ENCODE results near the gene KRT1.
A peak's percentile ranks its signal among the peaks of the same experiment; 100 is the strongest.

Gene KRT1

DNA sequence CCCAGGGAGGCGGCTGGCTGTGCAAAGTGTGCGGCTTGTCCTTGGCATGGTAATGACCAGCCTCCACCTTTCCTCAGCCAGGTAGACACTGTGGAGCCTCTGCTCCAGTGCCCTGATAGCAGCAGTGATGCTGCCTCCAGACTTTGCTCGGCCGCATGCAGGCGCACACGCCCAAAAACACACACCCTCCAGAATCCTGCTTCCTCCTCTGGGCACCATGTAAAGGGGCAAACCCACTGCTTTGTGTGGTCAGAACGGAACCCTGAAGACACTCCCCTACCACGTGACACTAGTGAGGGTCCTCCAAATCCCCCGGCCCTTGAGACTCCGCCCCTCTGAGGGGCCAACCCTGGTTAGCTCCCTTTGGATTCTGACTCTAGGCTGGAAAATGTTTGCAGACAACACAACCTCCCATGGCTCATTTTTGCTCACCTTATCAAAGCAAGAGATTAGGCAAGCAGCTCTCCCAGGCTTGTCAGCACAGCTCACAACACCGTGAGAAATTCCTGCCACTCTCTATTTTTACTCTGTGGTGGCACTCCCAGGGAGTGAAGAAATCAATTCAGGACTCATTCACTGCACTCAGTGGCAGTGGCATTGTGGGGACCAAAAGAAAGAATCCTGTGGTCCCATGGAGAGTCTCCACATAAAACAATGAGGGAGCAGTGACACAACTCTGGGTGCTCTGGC, 18.6 kb upstream of the KRT1 start:
- no peak for DNase-seq (ENCODE audit: low read depth, low spot score)

DNA sequence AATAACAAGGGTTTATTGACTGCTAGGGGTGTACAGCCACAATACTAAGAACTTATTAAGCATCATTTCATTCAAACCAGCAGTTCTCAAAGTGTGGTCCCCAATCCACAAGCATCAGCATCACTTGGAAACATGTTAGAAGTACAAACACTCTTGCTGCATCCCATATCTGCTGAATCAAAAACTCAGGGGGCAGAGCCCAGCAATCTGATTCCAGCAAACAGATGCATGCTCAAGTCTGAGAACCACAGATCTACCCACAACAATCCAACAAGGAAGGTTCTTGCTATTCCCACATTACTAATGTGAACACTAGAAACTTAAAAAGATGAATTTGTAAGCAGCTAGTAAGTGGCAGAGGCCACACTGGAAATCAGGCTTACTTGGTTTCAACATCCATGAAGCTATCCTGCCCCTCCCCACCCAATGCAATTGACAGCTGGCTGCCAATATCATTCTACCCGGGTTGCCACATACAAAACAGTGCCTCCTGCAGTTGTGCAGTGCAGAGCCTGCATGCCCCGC, 16.9 kb upstream of the KRT1 start:
- no peak for DNase-seq (ENCODE audit: low read depth, low spot score)

DNA sequence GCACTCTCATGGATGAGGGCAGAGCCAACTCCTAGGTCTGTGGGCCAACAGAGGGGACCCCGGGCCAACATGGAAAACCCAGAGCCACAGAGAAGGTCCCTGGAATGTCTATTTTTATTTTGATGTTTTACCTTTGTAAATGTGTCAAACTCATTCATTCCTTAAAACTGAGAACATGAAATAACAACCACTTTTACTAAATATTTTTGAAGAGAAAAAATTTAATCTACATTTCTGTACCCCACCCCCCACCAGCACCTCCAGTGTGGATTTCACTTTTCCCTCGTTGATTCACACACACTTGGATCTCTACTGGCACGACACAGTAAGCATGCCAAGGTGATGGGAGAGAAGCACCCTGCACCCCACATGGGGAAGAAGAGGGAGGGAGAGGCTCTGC, 16.4 kb upstream of the KRT1 start:
- DNase-seq (ENCODE audit: low read depth, low spot score): no peak

DNA sequence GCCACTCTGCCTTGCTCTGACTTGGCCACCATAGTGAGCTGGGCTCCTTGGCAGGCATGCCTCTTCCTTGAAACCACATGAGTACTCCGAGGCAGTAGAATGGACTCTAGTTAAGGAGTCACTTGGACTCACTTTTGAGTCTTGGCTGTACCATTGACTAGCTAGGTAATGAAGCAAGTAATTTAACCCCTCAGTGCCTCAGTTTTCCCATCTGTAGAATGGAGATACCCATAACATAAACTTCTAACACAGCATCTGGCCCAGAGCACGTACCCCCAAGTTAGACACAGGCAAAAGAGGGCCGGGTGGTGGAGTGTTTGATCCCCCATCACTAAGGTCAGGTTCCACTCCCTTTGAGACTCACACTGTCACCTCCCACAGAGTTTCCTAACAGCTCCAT, 14.8 kb upstream of the KRT1 start:
- DNase-seq (ENCODE audit: low read depth, low spot score): no peak

DNA sequence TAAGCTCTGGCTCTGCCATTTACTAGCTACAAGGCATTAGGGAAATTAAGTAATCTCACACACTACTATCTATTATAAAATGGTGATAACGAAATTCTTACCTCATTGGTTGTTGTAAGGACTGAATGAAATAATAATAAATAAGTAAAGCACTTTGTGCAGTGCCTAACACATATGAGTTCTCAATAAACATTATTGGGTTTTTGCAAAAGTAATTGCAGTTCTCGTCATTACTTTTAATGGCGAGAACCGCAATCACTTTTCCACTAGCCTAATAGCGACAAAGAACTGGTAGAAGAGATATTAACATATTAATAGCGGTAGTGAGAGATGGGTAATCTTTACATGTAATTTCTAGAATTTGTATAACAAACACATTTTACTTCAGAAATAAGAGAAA, 13.9 kb upstream of the KRT1 start:
- DNase-seq (ENCODE audit: low read depth, low spot score): no peak

DNA sequence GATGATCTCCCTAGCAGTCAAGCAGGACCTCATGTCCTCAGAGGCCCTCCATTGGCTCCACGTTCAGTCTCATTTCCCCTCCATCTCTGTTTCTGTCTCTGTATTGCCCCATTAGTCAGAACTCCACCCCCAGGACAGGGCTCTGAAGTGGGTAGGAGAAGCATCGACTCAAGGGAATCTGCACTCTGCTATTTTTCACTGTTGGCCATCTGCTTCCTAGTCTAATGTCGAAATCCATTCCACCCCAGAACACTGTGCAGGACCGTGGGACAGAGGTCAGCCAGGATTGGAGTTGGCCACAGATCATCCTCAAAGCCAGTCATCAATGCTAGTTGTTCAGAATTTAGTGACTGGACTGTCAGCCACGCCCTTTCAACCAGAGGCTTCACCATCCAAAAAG, 13.1 kb upstream of the KRT1 start:
- no peak for DNase-seq (ENCODE audit: low read depth, low spot score)

DNA sequence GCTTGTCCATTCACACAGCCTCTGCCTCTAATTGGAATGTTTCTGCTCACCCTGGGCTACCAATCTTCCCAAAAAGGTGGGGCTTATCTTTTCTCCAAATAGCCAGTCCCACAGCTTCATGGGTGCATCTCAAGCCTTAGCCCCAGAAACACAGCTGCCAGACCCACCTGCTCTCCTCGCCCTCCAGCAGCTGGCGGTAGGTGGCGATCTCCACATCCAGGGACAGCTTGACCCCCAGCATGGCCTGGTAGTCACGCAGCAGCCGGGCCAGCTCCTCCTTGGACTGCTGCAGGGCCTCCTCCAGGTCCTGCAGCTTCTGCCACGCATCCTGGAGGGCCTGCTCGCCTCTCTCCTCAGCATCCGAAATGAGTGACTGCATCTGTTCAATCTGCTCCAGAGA, 12.0 kb upstream of the KRT1 start:
- DNase-seq (ENCODE audit: low read depth, low spot score): peak; percentile 62

DNA sequence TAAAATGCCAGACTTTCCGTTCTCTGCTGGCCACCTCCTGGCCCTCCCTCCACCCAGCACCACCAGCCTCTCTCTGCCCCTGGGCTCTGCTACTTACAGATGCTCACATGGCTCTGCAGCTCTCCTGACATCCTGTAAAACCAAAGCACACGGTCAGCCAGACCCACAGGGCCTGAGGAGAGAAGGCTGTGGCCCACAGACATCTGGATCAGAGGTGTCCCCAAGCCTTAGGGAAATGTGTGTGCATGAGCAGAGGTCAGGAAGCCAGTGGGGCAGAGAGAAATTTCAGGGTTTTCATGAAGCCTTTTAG, 11.6 kb upstream of the KRT1 start:
- DNase-seq (ENCODE audit: low read depth, low spot score): no peak

DNA sequence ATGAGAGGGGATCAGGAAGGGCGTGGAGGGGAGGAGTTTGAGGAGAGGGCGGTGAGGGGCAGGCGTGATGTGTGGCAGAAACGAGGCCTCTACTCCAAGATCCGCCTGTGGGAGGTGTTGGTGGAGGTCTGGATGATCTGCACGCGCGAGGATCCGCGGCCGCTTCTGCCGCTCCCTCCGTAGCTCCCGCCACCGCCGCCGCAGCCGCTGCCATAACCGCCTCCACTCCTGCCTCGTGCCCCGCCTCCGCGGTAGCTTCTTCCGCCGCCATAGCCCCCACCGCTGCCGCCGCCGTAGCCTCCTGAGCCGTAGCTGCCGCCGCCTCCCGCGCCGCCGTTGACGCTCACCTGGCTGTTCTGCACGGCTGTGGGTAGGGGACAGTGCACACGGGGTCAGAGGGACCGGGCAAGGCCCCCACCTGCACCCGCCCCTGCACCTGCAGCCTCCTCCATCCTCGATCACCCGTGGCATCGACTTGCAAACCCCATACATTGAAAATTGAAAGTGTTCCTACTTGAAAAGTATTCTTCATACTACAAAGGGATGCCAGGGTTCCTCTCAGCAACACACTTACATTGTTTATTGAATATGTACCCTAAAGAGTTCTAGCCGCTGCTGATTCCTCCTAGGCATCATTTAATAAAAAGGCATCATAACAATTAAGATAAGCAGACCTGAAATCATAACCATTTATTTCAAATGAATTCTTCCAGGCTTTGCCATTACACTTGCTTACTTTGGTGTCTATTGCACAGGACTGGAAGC, 11.1 kb upstream of the KRT1 start:
- no peak for DNase-seq (ENCODE audit: low read depth, low spot score)

DNA sequence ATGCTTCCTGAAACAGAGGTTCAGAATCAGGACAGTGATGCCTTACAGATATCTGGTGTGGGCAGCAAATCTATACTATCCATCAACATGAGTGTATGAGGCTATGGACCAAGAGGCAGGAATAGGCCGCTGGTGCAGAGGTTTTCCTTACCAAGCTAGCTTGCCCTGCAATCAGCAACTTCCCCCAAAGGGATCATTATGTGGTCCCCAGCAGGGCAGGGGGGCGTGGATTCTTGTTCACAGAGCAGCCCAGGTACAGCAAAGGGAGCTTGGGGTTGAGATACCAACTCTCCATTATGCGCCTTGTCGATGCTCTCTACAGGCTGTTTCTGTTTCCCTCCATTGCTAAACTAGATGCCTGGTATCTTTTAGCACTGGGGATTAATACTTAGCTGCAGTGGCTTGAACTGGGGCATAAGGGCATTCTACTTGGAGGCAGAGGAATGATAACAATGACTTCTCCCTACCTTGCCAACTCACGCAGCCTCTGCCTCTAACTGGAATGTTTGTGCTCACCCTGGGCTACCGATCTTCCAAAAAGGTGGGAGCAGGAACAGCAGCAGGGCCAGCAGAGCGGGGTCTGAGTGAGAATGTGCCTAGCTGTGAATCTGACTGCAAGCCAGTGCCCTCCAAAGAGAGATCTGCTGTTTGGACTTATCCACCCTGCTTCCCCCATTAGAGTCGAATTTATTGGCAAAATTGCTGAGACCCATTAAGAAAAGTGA, 10.3 kb upstream of the KRT1 start:
- DNase-seq (ENCODE audit: low read depth, low spot score): no peak

DNA sequence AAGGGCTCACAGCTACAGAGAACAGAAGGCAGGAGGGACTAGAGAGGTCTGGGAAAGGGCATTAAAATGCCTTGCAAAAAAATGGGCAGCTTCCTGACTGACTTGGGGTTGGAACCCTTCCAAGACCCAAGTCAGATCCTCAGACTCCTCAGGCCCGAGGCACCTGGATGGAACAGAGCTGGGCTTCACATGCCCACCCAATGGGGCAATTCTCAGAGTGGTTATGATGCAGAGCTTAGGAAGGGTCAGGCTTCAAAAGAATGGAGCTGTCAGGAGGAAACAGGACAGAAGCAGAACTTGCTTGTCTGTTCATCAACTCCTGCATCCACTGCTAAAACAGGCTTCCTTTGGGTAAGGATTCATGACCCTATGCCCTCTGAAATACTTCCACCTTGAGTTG, 9.7 kb upstream of the KRT1 start:
- DNase-seq (ENCODE audit: low read depth, low spot score): no peak

DNA sequence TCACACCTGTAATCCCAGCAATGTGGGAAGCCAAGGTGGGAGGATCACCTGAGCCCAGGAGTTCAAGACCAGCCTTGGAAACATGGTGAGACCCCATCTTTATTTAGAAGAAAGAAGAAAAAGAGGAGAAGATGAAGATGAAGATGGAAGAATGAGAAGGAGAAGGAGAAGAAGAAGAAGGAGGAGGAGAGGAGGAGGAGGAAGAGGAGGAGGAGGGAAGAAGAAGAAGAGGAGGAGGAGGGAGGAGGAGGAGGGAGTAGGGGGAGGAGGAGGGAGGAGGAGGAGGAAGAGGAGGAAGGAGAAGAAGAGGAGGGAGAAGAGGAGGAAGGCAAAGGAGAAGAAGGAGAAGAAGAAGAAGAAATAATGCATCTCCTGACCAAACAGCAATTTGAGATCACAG, 9.0 kb upstream of the KRT1 start:
- DNase-seq (ENCODE audit: low read depth, low spot score): no peak

DNA sequence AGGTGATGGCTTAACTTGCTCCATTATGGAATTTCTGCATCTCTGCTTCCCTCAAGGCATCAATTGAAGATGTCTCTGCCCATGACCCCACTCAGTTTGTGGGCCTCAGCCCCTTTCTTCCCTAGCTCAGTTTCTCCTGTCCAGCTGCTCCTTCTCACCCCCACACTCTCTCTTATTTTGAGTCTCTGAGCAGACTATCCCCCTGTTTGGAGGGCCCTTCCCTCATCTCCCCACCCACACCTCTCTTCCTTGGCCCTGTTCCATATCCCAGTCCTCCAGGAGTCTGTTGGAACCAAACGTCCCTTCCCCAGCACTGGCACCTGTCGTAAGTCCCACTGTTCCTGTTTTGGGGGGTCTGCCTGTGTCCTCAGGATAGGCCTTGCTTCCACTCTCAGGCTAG, 8.3 kb upstream of the KRT1 start:
- DNase-seq (ENCODE audit: low read depth, low spot score): no peak

DNA sequence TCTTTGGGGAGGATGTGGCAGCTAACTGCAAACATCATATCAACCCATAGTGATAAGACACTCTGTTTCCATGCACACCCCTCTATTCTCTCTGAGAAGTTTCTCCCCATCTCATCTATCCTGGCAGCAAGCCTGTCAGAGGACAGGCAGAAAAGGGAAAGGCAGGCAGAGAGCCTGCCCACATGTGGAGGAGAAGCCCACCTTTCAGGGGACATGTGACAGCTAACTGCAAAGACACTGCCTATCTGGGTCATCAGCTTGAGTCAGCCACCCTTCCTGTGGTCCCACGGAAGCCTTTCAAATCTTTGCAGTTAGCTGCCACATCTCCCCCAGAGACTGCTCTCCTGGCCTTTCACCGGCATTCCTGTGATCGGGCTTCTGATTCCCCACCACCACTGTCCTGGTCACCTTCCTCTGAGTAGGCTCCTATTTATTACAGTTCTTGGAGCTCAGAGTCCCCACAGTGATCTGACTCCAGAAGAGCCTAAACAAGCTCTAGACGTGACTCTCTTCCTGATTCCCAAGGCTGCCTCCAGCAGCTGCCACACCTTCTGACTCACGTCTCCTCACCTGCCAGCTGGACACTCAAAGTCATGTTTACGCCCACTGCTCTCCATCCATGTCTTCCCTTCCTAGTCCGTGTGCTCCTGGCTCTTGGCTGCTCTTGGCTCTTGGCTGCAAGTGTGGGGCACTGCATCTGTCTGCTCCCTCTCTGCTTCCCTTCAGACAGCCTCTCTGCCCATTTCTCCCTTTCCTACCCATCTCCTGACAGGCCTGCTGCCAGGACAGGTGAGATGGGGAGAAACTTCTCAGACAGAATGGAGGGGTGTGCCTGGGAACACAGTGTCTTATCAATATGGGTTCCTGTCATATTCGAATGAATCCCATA, 7.5 kb upstream of the KRT1 start:
- DNase-seq (ENCODE audit: low read depth, low spot score): no peak

DNA sequence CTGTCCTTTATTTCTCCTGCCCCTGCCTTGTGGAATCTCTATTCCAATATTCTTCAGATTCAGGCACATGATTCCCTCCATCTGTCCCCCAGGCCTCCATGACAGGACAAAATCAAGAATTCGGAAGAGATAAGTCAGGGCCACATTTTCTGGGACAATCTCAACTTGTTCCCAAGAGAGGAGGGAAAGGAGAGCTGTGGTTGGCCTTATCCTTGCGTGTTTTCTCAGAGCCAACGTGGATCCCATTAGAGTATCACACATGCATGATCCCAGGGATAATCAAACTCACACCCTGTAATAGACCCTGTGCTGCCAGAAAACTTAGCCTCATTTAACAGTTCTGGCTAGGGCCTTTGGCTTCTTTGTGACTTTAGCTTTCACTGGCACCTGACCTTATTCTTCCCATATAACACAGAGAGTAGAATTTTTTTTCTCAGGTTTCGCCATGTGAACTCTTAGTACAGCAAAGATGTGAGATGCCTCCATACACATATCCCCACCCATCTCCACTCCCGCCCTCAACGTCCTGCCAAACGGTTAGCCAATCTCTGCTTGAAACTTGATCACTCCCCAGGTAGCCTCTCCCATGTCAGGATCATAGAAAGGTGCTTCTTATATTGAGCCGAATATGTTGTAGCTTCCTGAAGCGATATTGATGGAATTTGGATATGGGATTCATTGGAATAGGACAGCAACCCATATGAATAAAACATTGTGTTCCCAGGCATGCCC, 6.7 kb upstream of the KRT1 start:
- DNase-seq (ENCODE audit: low read depth, low spot score): no peak

DNA sequence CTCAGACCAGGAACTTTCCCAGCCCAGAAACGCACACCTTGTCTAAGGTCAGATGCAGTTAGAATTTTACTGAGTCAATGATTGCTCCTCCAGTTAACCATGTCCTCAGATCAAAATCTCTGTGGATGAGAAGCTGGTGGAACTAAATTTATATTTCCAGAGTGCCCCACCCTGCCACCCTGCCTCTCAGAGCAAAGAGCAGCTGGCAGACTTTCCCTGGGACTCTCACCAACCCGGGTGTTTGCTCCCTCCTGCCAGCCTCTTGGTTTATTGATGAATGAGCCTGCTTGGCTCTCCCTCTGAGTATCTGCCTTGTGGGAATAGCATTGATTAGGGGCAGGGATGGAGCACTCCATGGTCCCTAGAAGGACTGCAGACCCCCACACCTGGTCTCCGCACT, 5.9 kb upstream of the KRT1 start:
- DNase-seq (ENCODE audit: low read depth, low spot score): no peak

DNA sequence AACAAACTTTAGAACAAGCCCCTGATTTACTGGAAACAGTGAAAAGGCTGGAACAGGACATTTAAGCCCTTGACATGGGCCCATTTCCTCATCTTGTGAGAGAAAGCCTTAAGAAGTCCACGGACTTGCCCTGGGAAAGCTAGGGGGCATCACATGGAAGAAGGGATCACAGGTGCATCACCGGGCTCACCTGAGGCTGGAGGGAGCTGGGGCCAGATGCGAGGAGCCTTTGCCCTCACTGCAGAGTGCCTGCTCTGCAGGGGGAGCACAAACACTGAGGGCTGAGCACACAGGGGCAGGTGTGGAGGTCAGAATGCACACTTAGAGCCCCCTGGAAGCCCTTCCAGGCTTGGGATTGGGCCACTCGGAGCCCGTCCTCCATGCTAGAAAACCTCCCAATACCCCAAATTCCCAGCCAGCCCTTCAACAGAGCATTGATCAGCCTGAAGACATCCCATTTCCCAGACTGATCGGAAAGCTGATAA, 5.2 kb upstream of the KRT1 start:
- no peak for DNase-seq (ENCODE audit: low read depth, low spot score)

DNA sequence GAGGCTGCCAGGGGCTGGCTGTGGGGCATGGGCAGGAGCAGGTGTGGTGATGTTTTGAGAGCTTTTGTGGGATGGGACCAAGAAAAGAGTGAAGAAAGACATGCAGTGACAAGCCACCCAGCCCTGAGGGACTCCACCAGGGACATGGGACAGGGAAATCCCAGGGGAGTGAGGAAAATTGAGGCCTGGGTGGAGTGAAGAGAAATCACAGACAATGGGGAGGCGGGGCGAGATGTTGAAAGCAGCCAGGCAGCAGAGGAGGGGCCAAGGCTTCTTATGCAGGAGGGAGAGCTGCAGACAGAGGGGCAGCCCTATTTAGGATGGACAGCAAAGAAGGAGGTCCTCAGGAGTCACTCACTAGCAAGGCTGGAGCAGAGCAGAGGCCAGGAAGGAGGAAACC, 4.2 kb upstream of the KRT1 start:
- no peak for DNase-seq (ENCODE audit: low read depth, low spot score)

DNA sequence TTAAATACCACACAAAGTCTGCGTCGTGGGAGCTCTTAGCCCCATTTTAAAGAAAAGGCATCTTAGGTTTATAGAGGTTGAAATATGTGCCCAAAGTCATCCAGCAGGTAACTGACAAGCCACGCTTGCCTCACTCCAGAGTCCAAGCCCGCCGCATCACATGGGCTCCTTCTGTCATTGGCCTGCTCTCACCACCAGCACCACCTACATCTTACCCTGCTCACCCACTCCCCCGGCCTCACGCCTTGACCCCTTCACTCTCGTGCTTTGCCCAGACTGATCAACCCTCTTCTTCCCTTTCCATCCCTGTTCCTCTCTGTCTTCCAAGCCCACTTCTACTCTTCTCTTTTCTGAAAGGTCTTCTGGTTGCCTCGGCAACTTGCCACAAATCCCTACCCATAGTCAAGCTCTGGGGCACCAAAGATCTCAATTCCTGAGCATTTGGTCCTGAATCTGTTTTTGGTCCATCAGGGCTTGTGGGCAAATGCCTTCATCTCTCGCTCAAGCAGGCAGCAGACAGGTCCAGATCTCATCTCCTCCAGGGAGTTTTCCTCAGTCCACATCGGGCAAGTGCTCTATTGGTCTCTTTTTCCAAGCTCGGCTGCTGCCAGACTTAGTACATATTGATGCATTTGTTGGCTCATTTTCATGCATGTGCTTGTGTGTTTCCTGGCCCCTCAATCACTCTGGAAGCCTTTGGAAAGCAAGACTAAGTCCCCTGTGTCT, 3.5 kb upstream of the KRT1 start:
- no peak for DNase-seq (ENCODE audit: low read depth, low spot score)

DNA sequence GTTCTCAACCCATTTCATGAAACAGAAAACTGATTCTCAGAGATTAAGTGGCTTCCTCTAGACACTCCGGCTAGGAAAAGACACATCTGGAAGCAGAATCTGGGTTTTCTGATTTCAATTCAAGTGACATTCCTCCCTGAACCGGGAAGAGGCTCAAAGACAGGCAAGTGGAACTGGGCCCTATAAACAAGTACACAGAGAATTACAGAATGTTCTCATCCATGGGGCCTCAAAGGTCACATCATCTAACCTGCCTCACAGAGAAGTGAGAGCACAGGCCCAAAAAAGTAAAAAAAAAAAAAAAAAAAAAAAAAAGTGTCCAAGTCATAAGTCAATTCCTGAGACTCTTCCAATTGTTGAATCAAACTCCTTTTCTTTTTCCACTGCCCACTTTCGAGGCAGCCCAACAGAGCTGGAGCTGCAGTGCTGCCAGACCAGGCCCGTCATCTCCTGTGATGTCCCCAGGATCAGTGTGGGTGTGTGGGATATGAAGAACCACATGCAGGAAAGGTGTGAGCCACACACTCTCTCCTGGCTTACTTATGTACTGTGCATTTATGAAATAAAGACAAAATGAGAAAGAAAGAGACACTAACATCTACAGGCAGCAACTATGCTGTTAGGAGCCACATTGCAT, 2.8 kb upstream of the KRT1 start:
- no peak for DNase-seq (ENCODE audit: low read depth, low spot score)

Measured in ELF-1 (cell line).